Islet of Langerhans (tissue), 1 donor: Measurements from ENCODE around the gene KCNJ10.

Source experiments
- FAIRE-seq: peaks from one replicate; lab custom pipeline; 2011; peaks lifted over from hg19 to GRCh38; lab: Jason Lieb, UNC

The KCNJ10 gene

DNA sequence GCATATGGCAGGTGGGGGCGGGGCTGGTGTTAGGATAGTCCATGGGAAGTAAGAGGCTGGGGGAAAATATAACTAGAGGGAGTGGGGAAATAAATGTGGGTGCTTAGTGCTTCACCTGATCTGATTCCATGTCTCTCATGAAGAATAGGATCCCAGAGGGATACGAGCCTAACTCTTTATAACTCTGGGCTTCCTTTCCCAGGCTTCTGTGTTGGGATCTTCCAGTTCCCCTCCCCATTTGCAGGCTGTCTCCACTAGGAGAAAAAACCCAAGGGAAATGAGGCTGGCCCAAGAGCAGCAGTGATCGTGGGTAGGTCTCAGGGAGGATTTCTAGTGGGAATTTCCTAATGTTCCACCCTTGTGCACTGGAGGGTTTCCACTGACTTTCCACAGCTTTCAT, 13.0 kb upstream of the KCNJ10 start:
- no peak for FAIRE-seq

GRCh38 chr1:160082487-160082886, 12.5 kb upstream of the KCNJ10 start:
- no peak for FAIRE-seq

- FAIRE-seq, result no peak
These were observed 11.4 kb upstream of the KCNJ10 start, which contains the start of gene KCNJ9 for GRCh38 chr1:160081261-160081936. KCNJ9 (plus strand) TSS chr1:160081538; CDS start chr1:160084031, 2,493 bp downstream.

GRCh38 chr1:160080381-160081100, 10.6 kb upstream of the KCNJ10 start:
- no peak for FAIRE-seq

DNA sequence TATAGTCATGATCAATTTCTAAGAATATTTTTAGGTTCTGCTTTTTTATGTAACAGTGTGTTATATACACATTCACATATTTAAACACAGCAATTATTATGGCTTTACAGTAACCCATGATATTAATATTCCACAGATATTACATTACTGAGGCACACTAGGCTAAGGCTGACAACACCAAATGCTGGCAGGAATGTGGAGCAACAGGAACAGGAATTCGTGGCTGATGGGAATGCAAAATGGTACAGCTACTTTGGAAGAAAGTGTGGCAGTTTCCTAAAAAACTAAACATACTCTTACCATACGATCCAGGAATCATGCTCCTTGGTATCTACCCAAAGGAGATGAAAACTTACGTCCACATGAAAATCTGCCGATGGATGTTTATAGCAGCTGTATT, 9.5 kb upstream of the KCNJ10 start:
- no peak for FAIRE-seq

DNA sequence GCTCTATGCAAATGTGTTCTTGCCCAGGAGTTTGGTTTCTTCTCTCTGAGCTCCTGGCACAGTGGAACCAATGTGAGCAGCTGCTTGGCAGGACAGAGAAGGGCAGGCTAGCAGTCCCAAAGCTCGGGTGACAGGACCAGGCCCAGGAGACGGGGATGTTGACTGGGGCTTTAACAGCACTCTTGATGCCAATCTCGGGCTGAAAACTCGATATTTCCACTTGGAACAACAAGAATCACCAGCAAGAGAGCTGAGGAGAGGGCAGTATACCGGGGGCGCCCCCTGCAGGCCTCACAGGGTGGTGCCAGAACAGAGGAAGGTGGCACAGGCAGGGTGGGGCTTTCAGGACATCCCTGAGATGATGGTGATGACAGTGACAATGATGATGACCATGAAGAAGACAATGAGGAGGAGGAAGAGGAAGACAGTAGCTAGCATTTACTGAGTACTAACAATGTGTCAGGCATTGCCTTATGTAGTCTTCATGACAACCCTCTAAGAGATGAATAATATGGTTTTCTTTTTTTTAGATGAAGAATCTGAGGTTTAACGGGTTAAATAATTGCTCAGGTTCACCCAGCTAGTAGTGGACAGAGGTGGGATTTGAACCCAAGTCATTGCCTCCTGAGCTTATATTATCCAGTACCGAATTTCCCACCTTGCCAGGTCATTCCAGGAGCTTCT, 8.7 kb upstream of the KCNJ10 start:
- no peak for FAIRE-seq

DNA sequence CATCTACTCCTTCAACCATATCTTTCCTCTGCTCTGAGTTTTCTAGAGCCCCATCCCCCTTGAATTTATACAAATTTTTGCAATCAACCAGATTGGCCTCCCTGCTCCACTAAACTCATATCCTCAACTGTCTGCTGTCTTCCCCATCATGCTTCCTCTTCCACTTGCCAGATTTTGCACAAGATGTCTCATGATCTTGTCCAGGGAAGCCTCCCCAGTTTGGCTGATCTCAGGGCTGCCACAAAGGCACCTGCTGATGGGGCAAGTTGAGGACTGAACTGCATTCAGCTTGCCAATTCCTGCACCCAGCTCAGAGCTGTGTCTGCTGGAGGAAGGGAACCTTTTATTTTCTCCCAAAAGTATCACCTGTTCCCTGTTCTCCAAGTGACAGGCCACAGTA, 7.5 kb upstream of the KCNJ10 start:
- no peak for FAIRE-seq

DNA sequence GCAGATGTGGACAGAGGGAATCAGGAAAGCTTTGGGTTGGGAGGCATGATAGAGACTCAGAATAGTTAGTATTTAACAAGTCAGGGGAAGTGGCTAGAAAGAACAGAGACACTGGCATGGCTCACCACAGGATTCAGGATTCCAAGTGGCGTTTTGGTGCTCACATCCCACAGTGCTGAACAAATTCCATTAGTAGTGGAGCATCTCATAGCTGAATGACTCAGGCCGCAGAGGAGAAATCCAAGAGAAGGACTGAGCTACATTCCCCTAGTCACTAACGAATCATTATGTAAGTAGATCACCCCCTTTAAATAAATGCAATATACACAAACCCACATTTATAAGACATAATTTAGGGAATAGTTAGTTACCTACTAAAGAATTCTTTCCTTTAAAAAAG, 6.3 kb upstream of the KCNJ10 start:
- no peak for FAIRE-seq

DNA sequence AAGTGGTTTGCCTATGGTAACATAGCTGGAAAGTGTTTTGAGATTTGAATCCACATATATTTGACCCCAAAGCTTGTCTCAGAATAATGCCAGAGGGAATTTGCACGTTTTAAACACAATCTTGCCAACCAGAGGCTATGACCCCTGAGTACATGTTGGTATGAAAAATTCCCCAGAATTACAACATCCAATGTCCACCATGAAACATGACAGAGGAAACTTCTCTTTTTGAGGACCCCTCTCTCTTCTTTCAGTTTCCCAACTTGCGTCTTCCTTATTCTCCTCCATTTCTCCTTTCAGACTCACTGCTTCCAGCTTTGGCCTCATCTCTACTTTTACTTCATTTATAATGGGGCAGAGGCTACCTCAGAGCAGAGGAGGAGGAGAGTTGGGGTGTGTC, 5.9 kb upstream of the KCNJ10 start:
- FAIRE-seq, result no peak

GRCh38 chr1:160074865-160075264, 4.9 kb upstream of the KCNJ10 start:
- no peak for FAIRE-seq

DNA sequence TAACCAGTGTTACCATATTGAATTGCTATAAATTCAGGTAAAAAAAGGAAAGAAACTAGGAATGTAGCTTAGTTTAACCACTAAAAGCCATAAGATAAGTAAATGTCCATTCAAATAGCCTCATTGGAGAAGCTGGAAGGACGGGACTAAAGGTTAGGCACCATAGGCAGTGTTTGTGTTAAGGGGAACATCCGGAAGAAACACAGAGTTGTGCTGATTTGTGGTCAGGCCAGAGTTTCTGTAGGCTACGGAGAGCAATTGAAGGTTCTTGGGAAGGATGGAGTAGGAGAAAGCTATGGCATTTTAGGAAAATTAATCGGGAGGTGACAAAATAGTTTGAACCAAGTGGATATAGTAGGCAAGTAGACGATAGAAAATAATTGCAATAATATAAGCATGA, 1.3 kb upstream of the KCNJ10 start:
- FAIRE-seq, result no peak

DNA sequence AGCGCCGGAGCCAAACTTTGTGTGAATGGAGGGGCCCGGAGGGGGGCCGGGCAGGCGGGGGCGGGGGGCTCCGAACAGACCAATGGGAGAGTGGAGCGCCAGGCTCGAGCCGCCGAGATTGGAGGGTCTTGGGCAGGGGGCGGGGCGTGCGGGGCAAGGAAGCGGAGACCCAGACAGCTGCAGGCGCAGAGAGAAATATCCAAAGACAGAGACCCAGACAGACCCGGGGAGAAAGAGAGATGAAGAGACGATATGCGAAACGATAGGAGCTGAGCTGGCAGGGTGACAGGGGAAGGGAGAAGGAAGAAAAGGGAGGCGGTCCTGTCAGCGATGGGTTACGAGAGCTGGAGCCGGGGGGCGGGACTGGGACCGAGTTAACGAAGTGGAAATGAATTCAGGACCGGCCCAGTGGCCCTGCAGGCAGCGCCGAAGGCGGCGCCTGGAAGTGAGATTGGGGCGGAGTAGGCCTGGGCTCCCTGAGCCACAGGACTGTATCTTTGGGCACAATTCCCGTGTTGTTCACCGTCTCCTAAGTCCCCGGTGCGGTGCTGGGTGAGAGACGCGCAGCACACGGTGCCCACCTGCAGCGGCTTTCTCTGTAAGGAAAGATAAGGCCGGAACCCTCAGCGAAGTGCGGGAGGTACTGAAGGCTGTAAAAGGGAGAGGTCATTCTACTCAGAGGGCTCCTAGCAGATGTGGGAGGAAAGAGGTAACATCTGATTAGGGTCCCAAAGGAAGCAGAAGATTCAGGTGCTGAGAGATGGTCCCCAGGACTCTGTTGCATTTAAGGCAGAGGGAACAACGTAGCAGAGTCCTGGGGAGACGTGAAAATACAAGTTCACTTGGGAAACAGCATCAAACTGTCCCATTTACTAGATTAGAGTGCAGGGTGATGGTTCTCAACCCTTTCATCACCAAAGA, 543 bp upstream of the KCNJ10 start:
- FAIRE-seq, result no peak

DNA sequence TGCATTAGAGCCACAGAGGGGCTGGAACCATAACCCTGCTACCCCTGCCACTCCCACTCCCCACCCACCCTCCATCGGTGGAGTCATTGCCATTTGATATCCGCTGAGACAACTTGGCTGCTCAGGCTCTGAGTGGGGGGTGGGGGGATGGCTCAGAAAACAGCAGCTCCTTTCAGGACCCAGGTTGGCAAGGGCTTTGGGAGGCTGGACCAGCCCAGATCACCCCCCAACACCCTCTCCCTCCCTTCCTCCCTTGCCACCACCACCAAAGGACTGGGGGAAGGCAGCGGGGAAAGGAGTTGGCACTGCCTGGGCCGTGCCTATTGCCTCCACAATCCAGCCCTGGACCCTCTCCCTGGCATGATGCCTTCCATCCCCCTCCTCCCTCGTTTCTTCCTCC, 1.7 kb downstream of the KCNJ10 start:
- FAIRE-seq, result no peak

GRCh38 chr1:160066829-160067745, 2.9 kb downstream of the KCNJ10 start:
- no peak for FAIRE-seq

GRCh38 chr1:160064746-160065145, 5.2 kb downstream of the KCNJ10 start:
- FAIRE-seq, result no peak

GRCh38 chr1:160064164-160064563, 5.8 kb downstream of the KCNJ10 start:
- no peak for FAIRE-seq

DNA sequence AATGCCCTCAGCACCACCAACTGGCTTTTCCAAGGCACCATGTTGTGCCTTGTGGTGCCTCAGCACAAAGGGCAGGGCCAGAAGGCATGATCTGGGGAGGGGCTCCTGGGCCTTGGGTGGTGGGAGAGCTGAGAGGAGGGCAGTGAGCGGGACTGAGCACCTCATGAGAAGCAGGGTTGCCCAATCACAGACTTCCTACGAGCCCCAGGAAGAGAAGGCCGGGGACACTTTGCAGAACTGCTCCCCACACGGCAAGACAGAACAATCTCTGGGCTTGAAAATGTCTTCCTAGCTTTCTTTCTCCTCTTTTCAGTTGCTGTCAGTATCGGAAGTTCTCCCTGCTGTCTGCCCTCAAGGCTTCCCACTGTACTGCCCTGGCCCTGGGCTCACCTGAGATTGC, 6.8 kb downstream of the KCNJ10 start:
- no peak for FAIRE-seq

DNA sequence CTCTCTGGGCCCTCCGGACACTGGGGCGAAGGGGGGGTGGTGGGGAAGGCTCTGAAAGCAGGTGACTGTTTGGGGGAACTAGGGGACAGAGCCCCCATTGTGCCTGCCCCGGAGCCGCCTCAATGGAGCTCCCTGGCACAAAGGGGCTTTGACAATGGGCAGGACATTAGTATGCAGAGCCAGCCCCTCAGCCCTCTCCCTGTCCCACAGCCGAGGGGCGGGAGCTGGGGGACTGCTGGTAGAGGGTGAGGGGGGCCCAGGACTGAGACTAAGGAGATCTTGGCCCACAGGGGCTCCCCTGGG, 7.8 kb downstream of the KCNJ10 start:
- FAIRE-seq, result no peak

DNA sequence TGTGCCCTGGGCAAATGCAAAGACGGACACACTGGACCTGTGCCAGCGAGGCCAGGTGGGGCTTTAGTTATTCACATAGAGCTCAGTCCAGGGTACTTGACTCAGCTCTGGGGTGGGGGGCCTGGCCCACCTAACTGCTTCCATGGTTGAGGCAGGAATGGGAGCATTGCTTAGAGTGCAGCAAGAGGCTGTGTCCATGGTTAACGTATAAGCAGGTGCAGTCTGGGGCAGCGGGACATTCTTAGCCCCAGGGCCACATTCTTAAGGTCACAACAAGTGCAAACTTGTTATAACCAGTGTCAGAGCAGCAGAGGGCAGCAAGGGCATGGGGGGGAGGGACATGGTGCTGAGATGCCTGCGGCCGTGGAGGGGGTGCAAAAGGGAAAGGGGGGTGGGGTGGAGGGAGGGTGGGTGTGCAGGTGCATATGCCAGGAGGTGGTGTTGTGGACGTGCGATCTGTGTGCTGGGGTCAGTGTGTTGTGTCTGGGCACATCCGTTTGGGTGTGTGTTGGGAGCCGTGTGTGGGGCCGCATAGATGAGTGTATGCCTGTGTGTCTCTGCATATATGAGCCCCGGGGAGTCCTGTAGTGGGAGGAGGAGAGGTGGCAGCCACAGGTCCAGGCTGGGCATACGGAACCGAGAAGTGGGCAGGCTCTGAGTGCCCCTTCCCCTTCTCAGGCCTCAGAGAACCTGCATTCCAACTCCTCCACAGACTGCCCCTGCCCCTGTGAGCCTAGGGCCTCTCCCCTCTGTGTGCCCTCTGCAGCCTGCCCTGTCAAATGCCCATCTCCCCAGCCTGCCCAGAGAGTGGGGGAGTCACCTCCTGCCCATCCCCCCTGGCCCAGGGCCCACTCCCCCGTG, 8.4 kb downstream of the KCNJ10 start:
- no peak for FAIRE-seq

DNA sequence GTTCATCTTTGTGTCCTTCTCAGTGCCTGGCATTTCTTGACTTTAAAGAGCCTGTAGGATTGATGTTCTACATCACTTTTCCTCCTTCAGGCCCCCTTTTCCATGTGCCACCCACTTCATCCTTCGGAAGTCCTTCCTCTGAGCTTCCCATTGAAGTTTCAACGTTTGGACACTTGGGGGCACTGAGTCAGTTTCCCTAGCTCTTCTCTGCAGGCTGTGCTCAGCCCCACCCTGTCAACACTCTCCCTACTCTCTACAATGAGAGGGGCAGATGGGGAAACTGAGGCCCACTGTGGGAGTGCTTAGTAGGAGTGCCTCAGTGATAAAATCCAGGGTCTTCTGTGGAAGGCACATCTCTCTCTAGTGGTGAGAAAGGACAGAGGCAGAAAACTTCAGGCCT, 11.9 kb downstream of the KCNJ10 start:
- FAIRE-seq, result no peak
